Neural progenitor cell (in vitro differentiated cells): Measurements from ENCODE around the gene KRT25. TPM values are rescaled to one million over a fixed set of nuclear protein-coding genes. Genes with fewer than 3 reads are reported as not detected.

Source experiments
- DNase-seq: peaks from one replicate; pipeline ENCODE4 v3.0.0-alpha.2; 2016; ENCODE audit warnings: low spot score
- H2AFZ ChIP-seq: fragments of 200-600 bp; sonication (generic); replicated peaks from 2 replicates; pipeline ENCODE4 v1.6.1; 2016; ENCODE audit warnings: antibody characterized with exemption
- H3F3A ChIP-seq: fragments of 200-600 bp; sonication (generic); 2 replicates; pipeline ENCODE4 v1.6.1; 2016; ENCODE audit warnings: antibody characterized with exemption, low read depth
- H3K27ac ChIP-seq: fragments of 200-600 bp; sonication (generic); 2 replicates; pipeline ENCODE4 v1.5.1; 2016; ENCODE audit warnings: mild to moderate bottlenecking
- H3K27me3 ChIP-seq: fragments of 200-600 bp; sonication (generic); 2 replicates; pipeline ENCODE4 v1.6.1; 2016; ENCODE audit warnings: mild to moderate bottlenecking, moderate library complexity
- H3K36me3 ChIP-seq: fragments of 200-600 bp; sonication (generic); 2 replicates; pipeline ENCODE4 v1.5.1; 2016
- H3K4me1 ChIP-seq: fragments of 200-600 bp; sonication (generic); 2 replicates; pipeline ENCODE4 v1.6.1; 2016; ENCODE audit warnings: mixed run types
- H3K4me2 ChIP-seq: fragments of 200-600 bp; sonication (generic); 2 replicates; pipeline ENCODE4 v1.6.1; 2016
- H3K4me3 ChIP-seq: fragments of 200-600 bp; sonication (generic); 2 replicates; pipeline ENCODE4 v1.5.1; 2016
- H3K79me2 ChIP-seq: fragments of 200-600 bp; sonication (generic); 2 replicates; pipeline ENCODE4 v1.6.1; 2016; ENCODE audit warnings: low read depth
- H3K9ac ChIP-seq: fragments of 200-600 bp; sonication (generic); 2 replicates; pipeline ENCODE4 v1.6.1; 2016
- H3K9me3 ChIP-seq: fragments of 200-600 bp; sonication (generic); 2 replicates; pipeline ENCODE4 v1.5.1; 2016; ENCODE audit warnings: low read depth
- H4K20me1 ChIP-seq: fragments of 200-600 bp; sonication (generic); 2 replicates; pipeline ENCODE4 v1.6.1; 2016; ENCODE audit warnings: low read depth
- H3K27ac Mint-ChIP-seq: 3 replicates; pipeline ENCODE4 v1.8.0; 2021; ENCODE audit warnings: mixed read lengths
- H3K27me3 Mint-ChIP-seq: 2 replicates; pipeline ENCODE4 v1.8.0; 2022; ENCODE audit warnings: low read depth, mild to moderate bottlenecking, inconsistent platforms, moderate library complexity, mixed read lengths; ENCODE audit not compliant: insufficient read depth
- H3K36me3 Mint-ChIP-seq: 3 replicates; pipeline ENCODE4 v1.8.0; 2021; ENCODE audit warnings: mixed read lengths
- H3K4me1 Mint-ChIP-seq: 3 replicates; pipeline ENCODE4 v1.8.0; 2021; ENCODE audit warnings: mixed read lengths
- H3K4me3 Mint-ChIP-seq: 3 replicates; pipeline ENCODE4 v1.8.0; 2021; ENCODE audit warnings: mild to moderate bottlenecking, moderate library complexity, mixed read lengths
- H3K9me3 Mint-ChIP-seq: 3 replicates; pipeline ENCODE4 v1.8.0; 2020; ENCODE audit warnings: mixed read lengths
- CTCF ChIP-seq: fragments of 200-600 bp; sonication (generic); IDR thresholded peaks from 2 replicates; pipeline ENCODE4 v1.5.1; 2017; ENCODE audit warnings: antibody characterized with exemption, mild to moderate bottlenecking
- EZH2 ChIP-seq: fragments of 200-600 bp; sonication (generic); IDR thresholded peaks from 2 replicates; pipeline ENCODE4 v1.6.1; 2017; ENCODE audit warnings: antibody characterized with exemption, mild to moderate bottlenecking, moderate library complexity
- EZH2phosphoT487 ChIP-seq: fragments of 200-600 bp; sonication (generic); IDR thresholded peaks from 2 replicates; pipeline ENCODE4 v1.6.1; 2017; ENCODE audit warnings: antibody characterized with exemption
- total RNA-seq: library from RNA; depleted of rRNA; stranded (reverse); fragments of >200 nt; gene quantifications from 2 replicates; pipeline ENCODE4 v1.2.3, GENCODE V29; 2015; ENCODE audit warnings: low replicate concordance

Gene KRT25
- total RNA-seq, 1 donor from 2014 or later, result not detected

DNA sequence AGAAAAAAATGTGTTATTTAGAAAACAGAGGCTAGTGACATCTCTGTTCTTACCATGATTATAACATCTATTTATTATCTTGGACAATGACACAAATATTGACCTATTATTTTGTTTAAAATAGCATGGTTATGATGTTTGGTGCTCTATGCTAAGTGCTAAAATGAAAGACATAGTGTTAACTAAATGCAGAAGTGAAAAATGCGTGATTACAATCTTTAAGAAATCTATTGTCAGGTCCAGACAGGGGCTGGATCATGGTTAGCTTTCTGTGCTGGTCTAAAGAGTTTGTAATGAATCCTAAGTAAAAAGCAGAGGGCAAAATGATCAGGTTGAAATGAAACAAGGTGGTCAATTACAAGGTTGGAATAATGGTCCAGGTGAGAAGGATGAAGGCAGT is 45.2 kb upstream of the KRT25 start:
- no peak overlapping the region for H3K9ac ChIP-seq
- no peak overlapping the region for H2AFZ ChIP-seq
- H3K27ac Mint-ChIP-seq, result no peak overlapping the region
- H3K27me3 Mint-ChIP-seq, result peaks cover 15% of the 10 kb centered on the region
- H3K9me3 Mint-ChIP-seq, result no peaks in the 10 kb centered on the region
- no peaks in the 10 kb centered on the region for H4K20me1 ChIP-seq
- H3K4me1 Mint-ChIP-seq, result peaks cover 3% of the 10 kb centered on the region
- H3K27ac ChIP-seq, result no peak overlapping the region
- H3K27me3 ChIP-seq, result peaks cover 66% of the 10 kb centered on the region
- no peaks in the 10 kb centered on the region for H3F3A ChIP-seq
- no peaks in the 10 kb centered on the region for H3K4me1 ChIP-seq
- H3K9me3 ChIP-seq, result no peaks in the 10 kb centered on the region
- no peaks in the 10 kb centered on the region for H3K79me2 ChIP-seq
- no peak for TF ChIP-seq CTCF
- no peak for TF ChIP-seq EZH2phosphoT487
- TF ChIP-seq EZH2, result no peak
- H3K4me3 Mint-ChIP-seq, result no peak overlapping the region
- H3K36me3 ChIP-seq, result no peaks in the 10 kb centered on the region
- no peak overlapping the region for H3K4me2 ChIP-seq
- no peak overlapping the region for H3K4me3 ChIP-seq
- no peak for DNase-seq
- H3K36me3 Mint-ChIP-seq, result no peaks in the 10 kb centered on the region

- Mint-ChIP-seq H3K9me3 (no peaks in the 10 kb centered on the region), H3K27me3 (peaks cover 11% of the 10 kb centered on the region), H3K36me3 (no peaks in the 10 kb centered on the region), H3K4me1 (peaks cover 3% of the 10 kb centered on the region), H3K4me3 (no peak within 1 kb of the TSS), H3K27ac (no peak within 1 kb of the TSS)
- no peaks in the 10 kb centered on the region for H3K36me3 ChIP-seq
- TF ChIP-seq EZH2phosphoT487 (no peak), CTCF (no peak), EZH2 (no peak)
- H3K4me1 ChIP-seq, result no peaks in the 10 kb centered on the region
- H3F3A ChIP-seq, result no peaks in the 10 kb centered on the region
- no peak within 1 kb of the TSS for H3K27ac ChIP-seq
- no peak within 1 kb of the TSS for H3K4me3 ChIP-seq
- H3K9me3 ChIP-seq, result no peaks in the 10 kb centered on the region
- H3K9ac ChIP-seq, result no peak within 1 kb of the TSS
- DNase-seq, result no peak
- H4K20me1 ChIP-seq, result no peaks in the 10 kb centered on the region
- peaks cover 60% of the 10 kb centered on the region for H3K27me3 ChIP-seq
- no peak within 1 kb of the TSS for H3K4me2 ChIP-seq
- H2AFZ ChIP-seq, result no peak within 1 kb of the TSS
- no peaks in the 10 kb centered on the region for H3K79me2 ChIP-seq
Measured at GRCh38 chr17:40799859-40800258, 44.7 kb upstream of the KRT25 start, which contains the start of gene KRT28. Gene KRT28, minus strand, starts transcription at chr17:40799959. Its CDS starts 66 bp downstream, at chr17:40799893.

DNA sequence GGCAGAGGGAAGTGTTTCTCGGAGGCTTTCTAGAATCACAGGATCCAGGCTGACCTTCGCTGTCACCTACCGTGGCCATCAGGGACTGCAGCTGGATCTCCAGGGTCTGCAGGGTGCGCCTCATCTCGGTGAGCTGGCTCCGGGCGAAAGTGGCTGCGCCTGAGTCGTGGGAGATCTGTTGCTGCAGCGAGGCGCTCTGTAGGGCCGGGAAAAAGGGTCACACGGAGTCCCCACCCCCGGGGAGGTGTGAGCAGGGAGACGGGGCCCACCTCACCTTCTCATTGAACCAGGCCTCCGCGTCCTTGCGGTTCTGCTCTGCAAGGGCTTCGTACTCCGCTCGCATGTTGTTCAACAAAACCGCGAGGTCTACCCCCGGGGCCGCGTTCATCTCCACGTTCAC is 41.7 kb upstream of the KRT25 start:
- H3K4me1 ChIP-seq, result no peaks in the 10 kb centered on the region
- no peaks in the 10 kb centered on the region for H3K9me3 Mint-ChIP-seq
- H2AFZ ChIP-seq, result no peak overlapping the region
- no peak overlapping the region for H3K9ac ChIP-seq
- H3F3A ChIP-seq, result no peaks in the 10 kb centered on the region
- no peak for DNase-seq
- peaks cover 45% of the 10 kb centered on the region for H3K27me3 ChIP-seq
- no peaks in the 10 kb centered on the region for H3K9me3 ChIP-seq
- H3K36me3 ChIP-seq, result no peaks in the 10 kb centered on the region
- H3K36me3 Mint-ChIP-seq, result no peaks in the 10 kb centered on the region
- H3K79me2 ChIP-seq, result no peaks in the 10 kb centered on the region
- H3K4me2 ChIP-seq, result no peak overlapping the region
- H3K4me1 Mint-ChIP-seq, result peaks cover 3% of the 10 kb centered on the region
- TF ChIP-seq CTCF (no peak), EZH2 (no peak)
- peaks cover 7% of the 10 kb centered on the region for H3K27me3 Mint-ChIP-seq
- H3K4me3 Mint-ChIP-seq, result no peak overlapping the region
- no peak overlapping the region for H3K4me3 ChIP-seq
- H3K27ac Mint-ChIP-seq, result no peak overlapping the region
- no peaks in the 10 kb centered on the region for H4K20me1 ChIP-seq
- no peak overlapping the region for H3K27ac ChIP-seq
